H9 (cell line): Measurements from ENCODE around the gene MARCHF3. TPM values are rescaled to one million over a fixed set of nuclear protein-coding genes. Genes with fewer than 3 reads are reported as not detected.
A peak's percentile ranks its signal among the peaks of the same experiment; 100 is the strongest.

Experiments used
- DNase-seq: peaks from one replicate; pipeline ENCODE4 v3.0.0-alpha.2; 2017
- H2AFZ ChIP-seq: one replicate; pipeline ENCODE4 v1.6.1; 2013; ENCODE audit warnings: mild to moderate bottlenecking, low read length, control low read depth, moderate library complexity
- H2AK5ac ChIP-seq: 2 replicates; pipeline ENCODE4 v1.6.1; 2013; ENCODE audit warnings: low read length, control low read depth, mixed read lengths; ENCODE audit not compliant: insufficient read length
- H2BK120ac ChIP-seq: one replicate; pipeline ENCODE4 v1.6.1; 2013; ENCODE audit warnings: low read depth, mild to moderate bottlenecking, low read length, control low read depth, inconsistent platforms; ENCODE audit not compliant: poor library complexity, severe bottlenecking
- H2BK12ac ChIP-seq: 2 replicates; pipeline ENCODE4 v1.6.1; 2013; ENCODE audit warnings: low read length, control low read depth, mixed read lengths, low read depth; ENCODE audit not compliant: insufficient read length
- H2BK15ac ChIP-seq: 2 replicates; pipeline ENCODE4 v1.6.1; 2013; ENCODE audit warnings: low read depth, low read length, control low read depth
- H2BK20ac ChIP-seq: one replicate; pipeline ENCODE4 v1.6.1; 2013; ENCODE audit warnings: low read depth, mild to moderate bottlenecking, low read length, control low read depth, inconsistent platforms; ENCODE audit not compliant: poor library complexity, severe bottlenecking
- H2BK5ac ChIP-seq: 2 replicates; pipeline ENCODE4 v1.6.1; 2013; ENCODE audit warnings: low read length, control low read depth, mixed read lengths; ENCODE audit not compliant: insufficient read length
- H3K14ac ChIP-seq: 2 replicates; pipeline ENCODE4 v1.6.1; 2013; ENCODE audit warnings: low read length, control low read depth; ENCODE audit not compliant: insufficient read depth
- H3K18ac ChIP-seq: 2 replicates; pipeline ENCODE4 v1.6.1; 2013; ENCODE audit warnings: low read depth, mild to moderate bottlenecking, mixed read lengths, low read length, control low read depth; ENCODE audit not compliant: insufficient read length
- H3K23ac ChIP-seq: 2 replicates; pipeline ENCODE4 v1.6.1; 2013; ENCODE audit warnings: low read length, control low read depth, mixed read lengths, low read depth; ENCODE audit not compliant: insufficient read length
- H3K23me2 ChIP-seq: 2 replicates; pipeline ENCODE4 v1.6.1; 2013; ENCODE audit warnings: low read depth, mild to moderate bottlenecking, mixed read lengths, low read length, control low read depth; ENCODE audit not compliant: insufficient read length, poor library complexity, severe bottlenecking
- H3K27ac ChIP-seq: 2 replicates; pipeline ENCODE4 v1.5.1; 2013; ENCODE audit warnings: low read length, control low read depth, mixed read lengths, low read depth; ENCODE audit not compliant: insufficient read length
- H3K27me3 ChIP-seq: 2 replicates; pipeline ENCODE4 v1.6.1; 2013; ENCODE audit warnings: low read length, control low read depth, inconsistent platforms; ENCODE audit not compliant: insufficient read depth
- H3K4ac ChIP-seq: 2 replicates; pipeline ENCODE4 v1.6.1; 2013; ENCODE audit warnings: low read depth, mild to moderate bottlenecking, control low read depth, inconsistent platforms, low read length, moderate library complexity
- H3K4me1 ChIP-seq: 2 replicates; pipeline ENCODE4 v1.6.1; 2013; ENCODE audit warnings: low read length, control low read depth, inconsistent platforms; ENCODE audit not compliant: insufficient read depth
- H3K4me2 ChIP-seq: 2 replicates; pipeline ENCODE4 v1.6.1; 2013; ENCODE audit warnings: low read length, control low read depth, mixed read lengths; ENCODE audit not compliant: insufficient read length, insufficient read depth
- H3K56ac ChIP-seq: 2 replicates; pipeline ENCODE4 v1.6.1; 2013; ENCODE audit warnings: low read depth, mild to moderate bottlenecking, mixed read lengths, low read length, control low read depth; ENCODE audit not compliant: insufficient read length
- H3K79me1 ChIP-seq: 2 replicates; pipeline ENCODE4 v1.6.1; 2013; ENCODE audit warnings: low read depth, mild to moderate bottlenecking, moderate library complexity, low read length, control low read depth, inconsistent platforms; ENCODE audit not compliant: insufficient read depth, poor library complexity, severe bottlenecking
- H3K79me2 ChIP-seq: 2 replicates; pipeline ENCODE4 v1.6.1; 2013; ENCODE audit warnings: low read length, control low read depth, inconsistent platforms; ENCODE audit not compliant: insufficient read depth
- H3K9ac ChIP-seq: 2 replicates; pipeline ENCODE4 v1.6.1; 2013; ENCODE audit warnings: low read length, control low read depth, mixed read lengths; ENCODE audit not compliant: insufficient read length; ENCODE audit errors: extremely low read depth
- H3K9me3 ChIP-seq: one replicate; pipeline ENCODE4 v1.6.1; 2013; ENCODE audit warnings: low read depth, low read length, inconsistent platforms; ENCODE audit not compliant: control insufficient read depth
- H3T11ph ChIP-seq: one replicate; pipeline ENCODE4 v1.6.1; 2013; ENCODE audit warnings: mild to moderate bottlenecking, low read length, control low read depth, inconsistent platforms
- H4K20me1 ChIP-seq: one replicate; pipeline ENCODE4 v1.6.1; 2013; ENCODE audit not compliant: control insufficient read depth, insufficient read length, insufficient read depth
- H4K5ac ChIP-seq: 2 replicates; pipeline ENCODE4 v1.6.1; 2013; ENCODE audit warnings: low read depth, mild to moderate bottlenecking, mixed read lengths, low read length, control low read depth; ENCODE audit not compliant: insufficient read length
- H4K8ac ChIP-seq: replicated peaks from 2 replicates; pipeline ENCODE4 v1.6.1; 2013; ENCODE audit warnings: low read length, control low read depth, mixed read lengths, low read depth; ENCODE audit not compliant: insufficient read length
- H4K91ac ChIP-seq: 2 replicates; pipeline ENCODE4 v1.6.1; 2013; ENCODE audit warnings: low read depth, mild to moderate bottlenecking, moderate library complexity, mixed read lengths, low read length, control low read depth; ENCODE audit not compliant: insufficient read length
- H3K27ac Mint-ChIP-seq, 3 experiments: 2 replicates in 2 of 3; 3 replicates in 1 of 3; pipeline ENCODE4 v1.8.0; 2020 to 2021; ENCODE audit warnings: mixed read lengths in 3 of 3, mild to moderate bottlenecking in 1 of 3, moderate library complexity in 1 of 3
- H3K27me3 Mint-ChIP-seq: 2 replicates; pipeline ENCODE4 v1.8.0; 2021; ENCODE audit warnings: low read depth, mild to moderate bottlenecking, moderate library complexity, mixed read lengths
- H3K36me3 Mint-ChIP-seq, 3 experiments: 2 replicates in 2 of 3; 3 replicates in 1 of 3; pipeline ENCODE4 v1.8.0; 2020 to 2021; ENCODE audit warnings: low read depth in 3 of 3, mixed read lengths in 3 of 3; ENCODE audit not compliant: insufficient read depth in 1 of 3
- H3K4me1 Mint-ChIP-seq, 2 experiments: 2 replicates each; pipeline ENCODE4 v1.8.0; 2020; ENCODE audit warnings: mixed read lengths in 2 of 2
- H3K4me3 Mint-ChIP-seq, 2 experiments: 2 replicates in 1 of 2; 3 replicates in 1 of 2; pipeline ENCODE4 v1.8.0; 2020 to 2021; ENCODE audit warnings: mild to moderate bottlenecking in 2 of 2, mixed read lengths in 2 of 2, moderate library complexity in 1 of 2
- H3K9me3 Mint-ChIP-seq, 2 experiments: 2 replicates in 1 of 2; 3 replicates in 1 of 2; pipeline ENCODE4 v1.8.0; 2020; ENCODE audit warnings: mild to moderate bottlenecking in 2 of 2, mixed read lengths in 2 of 2, moderate library complexity in 1 of 2
- WGBS: extraction: QIAGEN DNeasy Blood & Tissue Kit; methylation state at CpG from one replicate; pipeline ENCODE4 v1.1.7; 2013; ENCODE audit warnings: missing lambda C conversion rate, low lambda C conversion rate, mixed read lengths; ENCODE audit not compliant: insufficient read length; ENCODE audit errors: extremely low coverage; 5-methylcytosine and 5-hydroxymethylcytosine counted together
- total RNA-seq: library from RNA; stranded (reverse); gene quantifications from 2 replicates; pipeline ENCODE4 v1.2.1, GENCODE V29; 2021
- TF ChIP-seq, protein P1 (sequence below): fragments of 200-600 bp; sonication (generic); conservative IDR thresholded peaks from 3 replicates; pipeline ENCODE4 v1.8.0; 2021; ENCODE audit warnings: antibody characterized with exemption, mild to moderate bottlenecking

MARCHF3 gene
- total RNA-seq, 1 experiment from 2014 or later: 17.7 TPM

DNA sequence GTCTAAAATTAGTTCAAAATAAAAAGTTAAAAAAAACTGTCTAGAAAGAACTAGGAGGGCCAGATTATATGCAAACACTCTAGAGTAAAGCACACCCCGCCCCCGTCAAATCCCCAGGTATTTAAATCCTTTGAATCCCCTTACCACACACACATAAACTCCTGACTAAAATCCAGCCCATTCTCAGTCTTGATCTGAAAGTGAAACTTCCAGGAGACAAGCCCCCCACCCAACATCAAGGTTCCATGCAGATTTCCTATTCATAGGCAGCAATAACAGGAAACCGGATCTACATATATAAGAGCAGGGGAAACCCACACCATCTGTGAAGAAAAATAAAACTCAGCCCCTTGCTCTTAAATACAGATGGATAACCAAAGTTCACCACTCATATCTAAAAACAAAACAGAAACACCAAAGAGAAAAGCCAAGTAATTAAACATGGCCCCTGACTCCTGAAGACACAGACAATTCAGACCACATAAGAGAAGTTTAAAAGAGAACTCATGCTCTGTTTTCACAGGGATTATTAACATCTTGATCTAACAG, 42.3 kb downstream of the MARCHF3 start:
- H3K79me1 ChIP-seq: no peaks in the 10 kb centered on the region
- no peak for DNase-seq
- no peak overlapping the region for H2AK5ac ChIP-seq
- H3K56ac ChIP-seq: no peak overlapping the region
- no peak overlapping the region for H2AFZ ChIP-seq
- no peak overlapping the region for H2BK12ac ChIP-seq
- no peak overlapping the region for H2BK20ac ChIP-seq
- peak overlapping the region; percentile 50 to 71 (median 68); a peak in 6 of 7 replicates for H3K27ac Mint-ChIP-seq
- H2BK5ac ChIP-seq: no peak overlapping the region
- H3K4ac ChIP-seq: no peak overlapping the region
- no peak overlapping the region for H2BK15ac ChIP-seq
- H3K9me3 Mint-ChIP-seq: peaks cover 0 to 7% of the 10 kb centered on the region in 2 experiments; a peak in 4 of 5 replicates
- H3K9ac ChIP-seq: no peak overlapping the region
- no peak overlapping the region for H3K14ac ChIP-seq
- no peak overlapping the region for H3T11ph ChIP-seq
- no peak overlapping the region for H3K18ac ChIP-seq
- peaks cover 1% of the 10 kb centered on the region; the same call in 1 of the 2 replicates for H3K79me2 ChIP-seq
- H4K5ac ChIP-seq: no peak overlapping the region
- WGBS: no CpG with 5 or more reads among the region's 3 CpGs
- no peak overlapping the region for H3K27ac ChIP-seq
- peaks cover 4 to 14% (median 7%) of the 10 kb centered on the region in 3 experiments; a peak in 3 of 7 replicates for H3K36me3 Mint-ChIP-seq
- H2BK120ac ChIP-seq: no peak overlapping the region
- H4K8ac ChIP-seq: no peak overlapping the region
- no peaks in the 10 kb centered on the region for H4K20me1 ChIP-seq
- no peak overlapping the region for H3K4me2 ChIP-seq
- peaks cover 2% of the 10 kb centered on the region; the same call in 1 of the 2 replicates for H3K4me1 ChIP-seq
- H3K23ac ChIP-seq: no peak overlapping the region
- no peaks in the 10 kb centered on the region for H3K27me3 Mint-ChIP-seq
- no peaks in the 10 kb centered on the region for H3K27me3 ChIP-seq
- peaks cover 19 to 20% of the 10 kb centered on the region in 2 experiments for H3K4me1 Mint-ChIP-seq
- TF ChIP-seq, protein P1, sequence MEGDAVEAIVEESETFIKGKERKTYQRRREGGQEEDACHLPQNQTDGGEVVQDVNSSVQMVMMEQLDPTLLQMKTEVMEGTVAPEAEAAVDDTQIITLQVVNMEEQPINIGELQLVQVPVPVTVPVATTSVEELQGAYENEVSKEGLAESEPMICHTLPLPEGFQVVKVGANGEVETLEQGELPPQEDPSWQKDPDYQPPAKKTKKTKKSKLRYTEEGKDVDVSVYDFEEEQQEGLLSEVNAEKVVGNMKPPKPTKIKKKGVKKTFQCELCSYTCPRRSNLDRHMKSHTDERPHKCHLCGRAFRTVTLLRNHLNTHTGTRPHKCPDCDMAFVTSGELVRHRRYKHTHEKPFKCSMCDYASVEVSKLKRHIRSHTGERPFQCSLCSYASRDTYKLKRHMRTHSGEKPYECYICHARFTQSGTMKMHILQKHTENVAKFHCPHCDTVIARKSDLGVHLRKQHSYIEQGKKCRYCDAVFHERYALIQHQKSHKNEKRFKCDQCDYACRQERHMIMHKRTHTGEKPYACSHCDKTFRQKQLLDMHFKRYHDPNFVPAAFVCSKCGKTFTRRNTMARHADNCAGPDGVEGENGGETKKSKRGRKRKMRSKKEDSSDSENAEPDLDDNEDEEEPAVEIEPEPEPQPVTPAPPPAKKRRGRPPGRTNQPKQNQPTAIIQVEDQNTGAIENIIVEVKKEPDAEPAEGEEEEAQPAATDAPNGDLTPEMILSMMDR: no peak
- no peak overlapping the region for H4K91ac ChIP-seq
- H3K9me3 ChIP-seq: no peaks in the 10 kb centered on the region
- H3K23me2 ChIP-seq: no peaks in the 10 kb centered on the region
- H3K4me3 Mint-ChIP-seq: no peak overlapping the region
